ENCODE measurements around the gene IL1RAPL2. TPM values are rescaled to one million over a fixed set of nuclear protein-coding genes. Genes with fewer than 3 reads are reported as not detected.

The IL1RAPL2 gene
- total RNA-seq, 1 donor from 2014 or later: not detected

- no peak overlapping the region for H3K4me2 ChIP-seq
- no peak for TF ChIP-seq CTCF (IDR thresholded peaks at IDR 0.05)
- TF ChIP-seq EZH2 (IDR thresholded peaks at IDR 0.05): no peak
- no peak for TF ChIP-seq EZH2phosphoT487 (IDR thresholded peaks at IDR 0.05)
- H3K79me2 ChIP-seq (ENCODE audit: low read depth): no peaks in the 10 kb centered on the region
- H3K4me1 ChIP-seq: peaks cover 8% of the 10 kb centered on the region
- no peak overlapping the region for H2AFZ ChIP-seq (replicated peaks)
- no peak overlapping the region for H3K27ac Mint-ChIP-seq
- H4K20me1 ChIP-seq (ENCODE audit: low read depth): no peaks in the 10 kb centered on the region
- peaks cover 8% of the 10 kb centered on the region for H3K4me1 Mint-ChIP-seq
- no peak overlapping the region for H3K9ac ChIP-seq
- H3F3A ChIP-seq (ENCODE audit: low read depth): no peaks in the 10 kb centered on the region
- no peaks in the 10 kb centered on the region for H3K9me3 ChIP-seq (ENCODE audit: low read depth)
- H3K4me3 ChIP-seq: no peak overlapping the region
- no peaks in the 10 kb centered on the region for H3K27me3 Mint-ChIP-seq (ENCODE audit: insufficient read depth, low read depth)
- no peak overlapping the region for H3K27ac ChIP-seq
- H3K36me3 ChIP-seq: no peaks in the 10 kb centered on the region
- peaks cover 3% of the 10 kb centered on the region for H3K9me3 Mint-ChIP-seq
- H3K36me3 Mint-ChIP-seq: no peaks in the 10 kb centered on the region
- DNase-seq (ENCODE audit: low spot score): no peak
- no peak overlapping the region for H3K4me3 Mint-ChIP-seq
- H3K27me3 ChIP-seq: no peaks in the 10 kb centered on the region
These were observed 113.2 kb downstream of the IL1RAPL2 start for GRCh38 chrX:104679175-104679574.

GRCh38 chrX:104681214-104681613 lies 115.2 kb downstream of the IL1RAPL2 start:
- Histone ChIP-seq H2AFZ (replicated peaks) (no peak overlapping the region), H3K27ac (no peak overlapping the region), H3K9ac (no peak overlapping the region), H3K79me2 (ENCODE audit: low read depth) (no peaks in the 10 kb centered on the region), H3K4me1 (peaks cover 8% of the 10 kb centered on the region), H3F3A (ENCODE audit: low read depth) (no peaks in the 10 kb centered on the region), H3K36me3 (no peaks in the 10 kb centered on the region), H3K4me3 (no peak overlapping the region), H3K27me3 (no peaks in the 10 kb centered on the region), H3K9me3 (ENCODE audit: low read depth) (no peaks in the 10 kb centered on the region), H3K4me2 (no peak overlapping the region), H4K20me1 (ENCODE audit: low read depth) (no peaks in the 10 kb centered on the region)
- Mint-ChIP-seq H3K27me3 (ENCODE audit: insufficient read depth, low read depth) (no peaks in the 10 kb centered on the region), H3K9me3 (peaks cover 3% of the 10 kb centered on the region), H3K27ac (no peak overlapping the region), H3K4me1 (peaks cover 8% of the 10 kb centered on the region), H3K36me3 (no peaks in the 10 kb centered on the region), H3K4me3 (no peak overlapping the region)
- DNase-seq (ENCODE audit: low spot score): no peak
- TF ChIP-seq EZH2phosphoT487 (IDR thresholded peaks at IDR 0.05) (no peak), EZH2 (IDR thresholded peaks at IDR 0.05) (no peak), CTCF (IDR thresholded peaks at IDR 0.05) (no peak)

- H3K27me3 ChIP-seq: no peaks in the 10 kb centered on the region
- TF ChIP-seq EZH2 (IDR thresholded peaks at IDR 0.05) (no peak), EZH2phosphoT487 (IDR thresholded peaks at IDR 0.05) (no peak), CTCF (IDR thresholded peaks at IDR 0.05) (no peak)
- Mint-ChIP-seq H3K9me3 (no peaks in the 10 kb centered on the region), H3K36me3 (no peaks in the 10 kb centered on the region), H3K4me1 (peaks cover 5% of the 10 kb centered on the region), H3K4me3 (no peak overlapping the region), H3K27me3 (ENCODE audit: insufficient read depth, low read depth) (no peaks in the 10 kb centered on the region), H3K27ac (no peak overlapping the region)
- no peaks in the 10 kb centered on the region for H3K36me3 ChIP-seq
- no peak for DNase-seq (ENCODE audit: low spot score)
- H3K4me1 ChIP-seq: peaks cover 5% of the 10 kb centered on the region
- H3K9ac ChIP-seq: no peak overlapping the region
- H3F3A ChIP-seq (ENCODE audit: low read depth): no peaks in the 10 kb centered on the region
- no peak overlapping the region for H2AFZ ChIP-seq (replicated peaks)
- no peaks in the 10 kb centered on the region for H4K20me1 ChIP-seq (ENCODE audit: low read depth)
- H3K4me2 ChIP-seq: no peak overlapping the region
- H3K27ac ChIP-seq: no peak overlapping the region
- H3K4me3 ChIP-seq: no peak overlapping the region
- H3K79me2 ChIP-seq (ENCODE audit: low read depth): no peaks in the 10 kb centered on the region
- no peaks in the 10 kb centered on the region for H3K9me3 ChIP-seq (ENCODE audit: low read depth)
These were observed 118.1 kb downstream of the IL1RAPL2 start for GRCh38 chrX:104684077-104684476.

Data from neural progenitor cell (in vitro differentiated cells).